Neural cell (in vitro differentiated cells): Measurements from ENCODE around the gene SNPH.

ENCODE experiments used
- CTCF ChIP-seq: fragments of 450-650 bp; IDR thresholded peaks from 2 replicates; pipeline ENCODE4 v1.5.1; 2014; ENCODE audit warnings: antibody characterized with exemption, mild to moderate bottlenecking, moderate library complexity; ENCODE audit not compliant: poor library complexity, severe bottlenecking
- EZH2 ChIP-seq: fragments of 200-600, 300-800 bp; shearing (Covaris generic), sonication (generic); IDR thresholded peaks from 2 replicates; pipeline ENCODE4 v1.6.1; 2014; ENCODE audit warnings: antibody characterized with exemption, low read length, borderline replicate concordance, mild to moderate bottlenecking; ENCODE audit not compliant: insufficient read depth, poor library complexity, severe bottlenecking
- POLR2AphosphoS5 ChIP-seq: IDR thresholded peaks from 2 replicates; pipeline ENCODE4 v1.6.1; 2012
- TAF1 ChIP-seq: IDR thresholded peaks from 2 replicates; pipeline ENCODE4 v1.6.1; 2012; ENCODE audit warnings: low read depth

DNA sequence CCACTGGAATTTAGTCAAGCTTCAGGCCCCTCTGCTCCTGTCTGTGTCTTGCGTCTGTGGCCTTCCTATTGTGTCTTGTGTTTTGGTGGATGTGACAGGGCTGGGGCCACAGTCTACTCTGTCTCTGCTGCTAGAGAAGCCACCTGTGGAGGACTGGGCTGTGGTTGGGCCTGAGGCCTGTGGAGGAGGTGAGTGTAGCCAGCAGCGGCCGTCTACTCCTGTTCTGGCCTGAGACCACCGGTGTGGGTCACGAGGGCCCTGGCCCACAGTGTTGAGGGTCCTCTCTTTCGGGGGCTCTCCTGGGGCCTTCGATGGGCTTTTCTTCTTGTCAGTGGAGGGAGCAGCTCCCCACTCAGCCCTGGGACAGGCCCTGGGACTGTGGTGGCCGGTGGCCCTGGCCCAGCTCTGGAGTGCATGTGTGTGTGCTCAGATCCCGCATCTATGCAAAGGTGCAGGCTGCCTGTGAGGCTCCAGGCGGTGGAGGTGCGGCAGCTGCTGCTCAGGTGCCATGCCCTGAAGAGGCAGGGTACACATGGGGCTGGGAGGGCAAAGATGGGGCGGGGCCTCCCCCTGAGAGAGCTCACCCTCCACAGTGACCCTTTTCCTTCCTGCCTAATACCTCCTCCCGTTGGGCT, 42.1 kb downstream of the SNPH start:
- no peak for TF ChIP-seq CTCF
- TF ChIP-seq POLR2AphosphoS5, result no peak
- TF ChIP-seq EZH2, result no peak
- TF ChIP-seq TAF1, result no peak
